Activated CD4-positive, alpha-beta T cell treated with anti-CD3 and anti-CD28 coated beads for 36 hours (primary cell): ENCODE results near the gene SMYD3. TPM values are rescaled to one million over a fixed set of nuclear protein-coding genes. Genes with fewer than 3 reads are reported as not detected.

Experiments
- ATAC-seq: fragments of 200-7000 bp; cut with Tn5 transposase; one replicate; pipeline ENCODE4 v1.10.0; 2021; ENCODE audit warnings: mild to moderate bottlenecking, moderate library complexity
- CTCF ChIA-PET: fragments of 350-600 bp; sonication (Branson Sonifier 250); formaldehyde crosslinking; loops from one replicate; lab custom pipeline; 2021; ENCODE audit warnings: antibody characterized with exemption; lab: Charles Lee
- POLR2A ChIA-PET: fragments of 350-600 bp; sonication (Branson Sonifier 250); formaldehyde crosslinking; loops from one replicate; lab custom pipeline; 2021; ENCODE audit warnings: antibody characterized with exemption, inconsistent platforms; lab: Charles Lee
- DNase-seq: peaks from one replicate; pipeline ENCODE4 v3.0.0-alpha.2; 2020
- H3K27ac Mint-ChIP-seq: one replicate; pipeline ENCODE4 v1.8.0; 2021; ENCODE audit warnings: mixed read lengths
- H3K27me3 Mint-ChIP-seq: one replicate; pipeline ENCODE4 v1.8.0; 2021; ENCODE audit warnings: mixed read lengths
- H3K36me3 Mint-ChIP-seq: one replicate; pipeline ENCODE4 v1.8.0; 2021; ENCODE audit warnings: low read depth, mixed read lengths
- H3K4me1 Mint-ChIP-seq: one replicate; pipeline ENCODE4 v1.8.0; 2021; ENCODE audit warnings: mixed read lengths
- H3K4me3 Mint-ChIP-seq: one replicate; pipeline ENCODE4 v1.8.0; 2021; ENCODE audit warnings: mild to moderate bottlenecking, moderate library complexity, mixed read lengths
- H3K9me3 Mint-ChIP-seq: one replicate; pipeline ENCODE4 v1.8.0; 2021; ENCODE audit warnings: low read depth, mixed read lengths
- intact Hi-C, 2 experiments: fragments of 100-400 bp; cut with DNase I in 1 of 2; cut with micrococcal nuclease in 1 of 2; formaldehyde crosslinking; loops; one replicate each; pipeline versions ENCODE4 v1.14.2 to v1.15.1; 2022 to 2024; cut with DNase I, micrococcal nuclease
- total RNA-seq, 2 experiments: library from RNA; stranded (reverse); gene quantifications; one replicate each; pipeline ENCODE4 v1.2.3, GENCODE V29; 2021

Gene SMYD3
- total RNA-seq, 2 experiments from 2014 or later: 17.2 to 18.4 TPM

DNA sequence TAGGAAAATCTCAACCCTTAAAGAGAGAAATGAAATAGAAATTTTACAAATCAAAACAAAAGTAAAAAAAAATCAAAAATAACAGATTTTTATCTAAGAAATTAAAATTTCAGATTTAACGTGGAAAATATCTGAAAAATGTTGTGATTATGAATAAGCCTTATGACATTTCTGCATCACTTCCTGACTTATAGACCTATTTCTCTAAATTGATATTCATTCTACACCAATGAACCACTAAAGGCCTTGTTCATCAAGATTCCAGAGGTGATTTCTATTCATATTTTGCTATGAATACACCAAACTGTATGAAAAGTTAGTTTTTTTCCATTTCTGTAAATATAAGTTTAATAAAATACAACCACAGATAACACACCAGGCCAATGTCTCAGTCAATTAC, 261.5 kb downstream of the SMYD3 start:
- Mint-ChIP-seq H3K4me1 (no peaks in the 10 kb centered on the region), H3K9me3 (peaks cover 5% of the 10 kb centered on the region), H3K27me3 (no peaks in the 10 kb centered on the region), H3K36me3 (peaks cover 2% of the 10 kb centered on the region), H3K27ac (no peak overlapping the region), H3K4me3 (no peak overlapping the region)
- CTCF ChIA-PET: no interaction called here
- ATAC-seq (no peak), DNase-seq (no peak)
- intact Hi-C loops: no loop called here
- POLR2A ChIA-PET: no interaction called here

DNA sequence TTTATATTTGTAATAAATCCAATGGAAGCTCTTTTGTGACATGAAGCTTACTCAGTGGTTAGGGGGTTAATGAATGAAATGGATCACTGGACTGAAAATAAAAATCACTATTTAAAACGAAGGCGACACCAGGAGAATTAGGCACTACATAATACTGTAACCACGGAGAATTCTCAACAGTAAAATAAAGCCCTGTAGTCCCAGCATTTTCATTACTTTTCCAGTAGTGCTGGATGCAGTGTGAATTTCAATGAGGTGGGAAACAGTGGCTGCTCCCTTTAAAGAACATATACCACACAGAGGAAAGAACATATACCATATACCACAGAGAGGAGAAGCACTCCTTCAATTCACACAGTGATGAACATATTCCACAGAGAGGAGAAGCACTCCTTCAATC, 275.0 kb downstream of the SMYD3 start:
- no peak for DNase-seq
- intact Hi-C loops: no loop called here

GRCh38 chr1:246226041-246226440, 281.0 kb downstream of the SMYD3 start:
- Mint-ChIP-seq H3K4me1 (no peaks in the 10 kb centered on the region), H3K36me3 (peaks cover 12% of the 10 kb centered on the region), H3K4me3 (no peak overlapping the region), H3K27ac (no peak overlapping the region), H3K27me3 (no peaks in the 10 kb centered on the region), H3K9me3 (no peaks in the 10 kb centered on the region)
- DNase-seq: no peak
- ChIA-PET POLR2A (no interaction called here), CTCF (no interaction called here)
- intact Hi-C loops: loop anchor here in 1 of 2 experiments (1.0 kb wide), 1 partner anchor 15 kb away; no protein-coding TSS in a partner anchor
- ATAC-seq: no peak

More for the DNA sequence above, 275.0 kb downstream of the SMYD3 start:
- Mint-ChIP-seq H3K27me3 (no peaks in the 10 kb centered on the region), H3K4me1 (no peaks in the 10 kb centered on the region), H3K36me3 (peaks cover 2% of the 10 kb centered on the region), H3K9me3 (peaks cover 4% of the 10 kb centered on the region), H3K27ac (no peak overlapping the region), H3K4me3 (no peak overlapping the region)
- ChIA-PET CTCF (no interaction called here), POLR2A (no interaction called here)
- no peak for ATAC-seq

GRCh38 chr1:246221485-246222255, 285.4 kb downstream of the SMYD3 start:
- ATAC-seq (no peak), DNase-seq (no peak)
- Mint-ChIP-seq H3K9me3 (no peaks in the 10 kb centered on the region), H3K27me3 (no peaks in the 10 kb centered on the region), H3K27ac (no peak overlapping the region), H3K4me3 (no peak overlapping the region), H3K36me3 (peaks cover 18% of the 10 kb centered on the region), H3K4me1 (no peaks in the 10 kb centered on the region)
- POLR2A ChIA-PET: no interaction called here
- CTCF ChIA-PET: interaction anchor here (0.7 kb wide), 1 partner anchor 545 kb away, joined by 4 read pairs; no protein-coding TSS in a partner anchor
- intact Hi-C loops: no loop called here

DNA sequence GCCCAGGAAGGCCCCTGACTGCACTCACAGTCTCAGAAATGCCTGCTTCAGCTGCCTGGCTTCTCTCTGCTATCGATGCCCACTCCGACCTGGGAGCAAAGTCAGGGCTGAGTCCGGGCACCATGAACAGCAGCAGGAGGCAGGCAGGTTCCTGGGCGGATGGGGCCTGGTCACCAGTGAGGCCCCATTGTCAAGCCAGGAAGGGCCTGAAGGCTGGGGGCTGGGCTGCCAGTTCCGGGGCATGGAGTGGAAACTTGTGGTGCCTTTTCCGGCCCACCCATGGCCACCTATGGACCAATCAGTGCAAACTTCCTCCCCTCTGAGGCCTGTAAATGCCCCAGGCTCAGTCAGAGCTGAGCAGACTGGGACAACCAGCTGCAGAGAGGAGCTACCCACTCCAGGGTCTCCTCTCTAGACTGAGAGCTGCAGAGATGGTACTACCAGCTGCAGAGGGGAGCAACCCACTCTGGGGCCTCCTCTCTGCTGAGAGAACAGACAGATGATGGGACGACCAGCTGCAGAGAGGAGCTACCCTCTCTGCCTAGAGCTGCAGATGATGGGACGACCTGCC, 286.5 kb downstream of the SMYD3 start:
- H3K36me3 Mint-ChIP-seq: peaks cover 15% of the 10 kb centered on the region
- no peak overlapping the region for H3K4me3 Mint-ChIP-seq
- CTCF ChIA-PET: interaction anchor here (0.7 kb wide), 1 partner anchor 546 kb away, joined by 4 read pairs; no protein-coding TSS in a partner anchor
- H3K27me3 Mint-ChIP-seq: no peaks in the 10 kb centered on the region
- H3K27ac Mint-ChIP-seq: no peak overlapping the region
- POLR2A ChIA-PET: no interaction called here
- ATAC-seq (no peak), DNase-seq (no peak)
- no peaks in the 10 kb centered on the region for H3K4me1 Mint-ChIP-seq
- no peaks in the 10 kb centered on the region for H3K9me3 Mint-ChIP-seq
- intact Hi-C loops: no loop called here

GRCh38 chr1:246219508-246220030, 287.5 kb downstream of the SMYD3 start:
- intact Hi-C loops: no loop called here
- Mint-ChIP-seq H3K4me3 (no peak overlapping the region), H3K27me3 (no peaks in the 10 kb centered on the region), H3K27ac (no peak overlapping the region), H3K36me3 (peaks cover 14% of the 10 kb centered on the region), H3K4me1 (no peaks in the 10 kb centered on the region), H3K9me3 (no peaks in the 10 kb centered on the region)
- CTCF ChIA-PET: no interaction called here
- POLR2A ChIA-PET: no interaction called here
- DNase-seq (no peak), ATAC-seq (no peak)

- Mint-ChIP-seq H3K9me3 (no peaks in the 10 kb centered on the region), H3K27me3 (no peaks in the 10 kb centered on the region), H3K36me3 (peaks cover 12% of the 10 kb centered on the region), H3K4me1 (no peaks in the 10 kb centered on the region), H3K27ac (no peak overlapping the region), H3K4me3 (no peak overlapping the region)
- DNase-seq (no peak), ATAC-seq (no peak)
- intact Hi-C loops: no loop called here
- ChIA-PET CTCF (no interaction called here), POLR2A (no interaction called here)
Observed at GRCh38 chr1:246218686-246219085, 288.4 kb downstream of the SMYD3 start.

GRCh38 chr1:246216906-246217305, 290.2 kb downstream of the SMYD3 start:
- Mint-ChIP-seq H3K27ac (no peak overlapping the region), H3K9me3 (no peaks in the 10 kb centered on the region), H3K27me3 (no peaks in the 10 kb centered on the region), H3K4me3 (no peak overlapping the region), H3K36me3 (peaks cover 11% of the 10 kb centered on the region), H3K4me1 (no peaks in the 10 kb centered on the region)
- ATAC-seq (no peak), DNase-seq (no peak)
- CTCF ChIA-PET: no interaction called here
- POLR2A ChIA-PET: no interaction called here
- intact Hi-C loops: no loop called here

GRCh38 chr1:246215510-246215903, 291.6 kb downstream of the SMYD3 start:
- Mint-ChIP-seq H3K4me3 (no peak overlapping the region), H3K9me3 (no peaks in the 10 kb centered on the region), H3K27ac (no peak overlapping the region), H3K4me1 (no peaks in the 10 kb centered on the region), H3K36me3 (peaks cover 1% of the 10 kb centered on the region), H3K27me3 (no peaks in the 10 kb centered on the region)
- CTCF ChIA-PET: no interaction called here
- intact Hi-C loops: no loop called here
- ATAC-seq (no peak), DNase-seq (no peak)
- POLR2A ChIA-PET: no interaction called here

DNA sequence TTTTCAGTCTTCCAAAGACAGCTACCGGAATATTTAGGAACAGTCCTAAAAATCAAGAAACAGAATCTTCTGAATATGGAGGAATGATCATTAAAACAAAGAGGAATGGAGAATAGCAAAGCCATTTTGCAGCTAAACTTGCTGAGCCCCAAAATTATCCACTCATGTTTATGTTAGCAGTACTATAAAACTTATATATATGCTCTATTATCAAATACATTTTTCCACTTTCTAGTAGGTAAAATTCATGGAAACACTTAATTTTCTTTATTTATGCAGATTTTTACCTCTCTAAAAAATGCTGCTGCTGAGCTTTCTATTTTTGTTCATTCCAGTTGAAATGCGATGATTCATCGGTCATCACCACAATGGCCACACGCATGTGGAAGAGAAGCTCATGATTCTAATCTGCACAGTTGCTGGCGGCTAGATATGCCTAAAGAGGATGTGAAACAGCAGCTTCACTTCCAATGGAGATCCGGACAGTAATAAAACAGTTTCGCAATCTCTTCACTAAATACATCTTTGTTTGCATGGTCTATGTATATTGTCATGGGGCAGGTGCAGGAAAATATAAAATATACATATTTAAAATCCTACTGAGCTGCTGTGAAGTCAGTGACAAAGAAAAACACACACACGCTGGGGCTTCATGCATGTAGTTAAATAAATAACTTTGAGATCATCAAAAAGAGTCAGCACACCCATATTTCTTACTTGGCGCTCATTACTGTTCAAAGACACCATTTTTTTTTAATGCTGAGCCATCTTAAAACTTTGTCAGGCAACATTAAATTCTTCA, 292.2 kb downstream of the SMYD3 start:
- intact Hi-C loops: no loop called here
- ChIA-PET CTCF (no interaction called here), POLR2A (no interaction called here)
- DNase-seq (no peak), ATAC-seq (no peak)
- H3K9me3 Mint-ChIP-seq: no peaks in the 10 kb centered on the region
- no peaks in the 10 kb centered on the region for H3K4me1 Mint-ChIP-seq
- H3K27ac Mint-ChIP-seq: no peak overlapping the region
- no peak overlapping the region for H3K4me3 Mint-ChIP-seq
- no peaks in the 10 kb centered on the region for H3K27me3 Mint-ChIP-seq
- H3K36me3 Mint-ChIP-seq: peaks cover 1% of the 10 kb centered on the region

DNA sequence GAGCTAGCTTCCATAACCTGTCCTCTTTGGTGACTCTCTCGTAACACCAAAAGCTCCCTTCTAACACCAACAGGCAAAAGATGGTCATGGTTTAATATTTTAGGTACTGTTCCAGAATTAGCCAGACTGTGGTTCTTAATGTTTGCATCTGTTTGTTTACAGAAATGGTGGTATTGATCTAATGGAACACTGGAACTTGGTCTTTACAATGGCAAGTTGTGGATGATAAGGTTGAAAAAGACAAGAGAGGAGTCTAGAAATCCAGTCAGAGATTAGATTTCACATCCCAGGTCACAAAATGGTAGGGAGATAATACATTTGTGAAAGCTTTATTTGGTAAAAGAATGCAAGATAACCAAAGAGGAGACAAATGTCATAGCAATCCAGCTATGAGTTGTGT, 293.1 kb downstream of the SMYD3 start:
- no peak for DNase-seq
- ChIA-PET POLR2A (no interaction called here), CTCF (no interaction called here)
- H3K27ac Mint-ChIP-seq: no peak overlapping the region
- no peak overlapping the region for H3K4me3 Mint-ChIP-seq
- no peaks in the 10 kb centered on the region for H3K27me3 Mint-ChIP-seq
- peaks cover 1% of the 10 kb centered on the region for H3K36me3 Mint-ChIP-seq
- intact Hi-C loops: no loop called here
- no peaks in the 10 kb centered on the region for H3K4me1 Mint-ChIP-seq
- ATAC-seq: no peak
- no peaks in the 10 kb centered on the region for H3K9me3 Mint-ChIP-seq
